Aorta (tissue), 5 donors: Measurements from ENCODE around the gene MT1HL1. TPM values are rescaled to one million over a fixed set of nuclear protein-coding genes. Genes with fewer than 3 reads are reported as not detected.

Source experiments
- ATAC-seq: fragments of 200-7000 bp; cut with Tn5 transposase; one replicate; pipeline ENCODE4 v1.9.1; 2022; ENCODE audit warnings: moderate library complexity; ENCODE audit not compliant: low FRiP score
- DNase-seq, 2 donors: peaks; one replicate each; pipeline ENCODE4 v3.0.0-alpha.2; 2020
- H3K27ac ChIP-seq, 2 donors: one replicate each; pipeline ENCODE4 v1.5.1; 2013; ENCODE audit warnings: low read length in 2 of 2, mild to moderate bottlenecking in 2 of 2, moderate library complexity in 2 of 2, control low read depth in 1 of 2, inconsistent platforms in 1 of 2, low read depth in 1 of 2
- H3K27me3 ChIP-seq, 2 donors: one replicate each; pipeline ENCODE4 v1.6.1; 2013; ENCODE audit warnings: control low read depth in 1 of 2, low read length in 1 of 2, mild to moderate bottlenecking in 1 of 2, moderate library complexity in 1 of 2; ENCODE audit not compliant: insufficient read depth in 2 of 2, control insufficient read depth in 1 of 2
- H3K36me3 ChIP-seq, 2 donors: one replicate each; pipeline ENCODE4 v1.6.1; 2013; ENCODE audit warnings: control low read depth in 1 of 2, low read length in 1 of 2, mild to moderate bottlenecking in 1 of 2; ENCODE audit not compliant: insufficient read depth in 2 of 2, control insufficient read depth in 1 of 2
- H3K4me1 ChIP-seq, 2 donors: one replicate each; pipeline ENCODE4 v1.6.1; 2013; ENCODE audit warnings: low read length in 2 of 2, control low read depth in 1 of 2, mild to moderate bottlenecking in 1 of 2, moderate library complexity in 1 of 2; ENCODE audit not compliant: insufficient read depth in 2 of 2, control insufficient read depth in 1 of 2
- H3K4me3 ChIP-seq, 2 donors: one replicate each; pipeline ENCODE4 v1.5.1; 2013; ENCODE audit warnings: low read length in 2 of 2, control low read depth in 1 of 2, mild to moderate bottlenecking in 1 of 2
- H3K9me3 ChIP-seq: one replicate; pipeline ENCODE4 v1.6.1; 2013; ENCODE audit warnings: mild to moderate bottlenecking, low read length; ENCODE audit not compliant: control insufficient read depth
- WGBS, 2 donors: extraction: QIAGEN DNeasy Blood & Tissue Kit; methylation state at CpG; one replicate each; pipeline ENCODE4 v1.1.7; 2013; 5-methylcytosine and 5-hydroxymethylcytosine counted together
- intact Hi-C, 2 donors: fragments of 100-400 bp; cut with DNase I; formaldehyde crosslinking; loops; one replicate each; pipeline versions ENCODE4 v1.14.2 to v1.15.0; 2022
- polyA plus RNA-seq, 2 donors: library from polyadenylated mRNA; stranded (reverse); fragments of 200-250 nt; gene quantifications; one replicate each; pipeline ENCODE4 v1.2.3, GENCODE V29; 2013
- total RNA-seq, 2 donors: library from RNA; stranded (reverse); fragmentation: NEBNext Ultra II Directional; extraction: Animal tissue kit (Norgen Biotek cat#: 25700); gene quantifications; one replicate each; pipeline ENCODE4 v1.2.1, GENCODE V29; 2021
- donor health status: healthy with polysubstance abuse.
- donor health status: Bipolar disorder and iron deficiency.
- donor health status: DM: no; HTN: no; CAD: no.
- donor health status: DM: no; HTN: no; CAD: no.
- donor health status: DM: yes; HTN: yes; CAD: no.

MT1HL1 gene
- total and polyA plus RNA-seq, 4 donors = not detected

DNA sequence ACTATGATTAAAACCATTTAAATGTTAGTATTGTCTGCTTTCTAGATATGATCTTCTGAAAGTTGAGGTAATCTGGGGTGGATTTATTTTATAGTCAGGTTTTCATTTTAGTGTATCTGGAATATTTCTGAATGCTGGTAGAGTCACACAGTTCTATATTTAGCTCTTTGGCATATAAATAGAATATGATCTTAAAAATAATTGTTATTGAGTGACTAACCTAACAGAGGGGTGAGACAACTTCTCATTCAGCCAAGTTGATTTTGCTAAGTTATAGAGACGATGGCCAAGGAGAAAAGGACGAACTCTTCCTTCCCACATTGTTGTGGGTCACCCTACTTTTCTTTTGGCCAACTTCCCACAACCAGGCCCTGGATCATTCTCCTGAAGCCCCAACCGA lies 7.2 kb upstream of the MT1HL1 start:
- H3K4me1 ChIP-seq = peaks cover 4 to 17% of the 10 kb centered on the region in 2 donors
- H3K4me3 ChIP-seq = no peak overlapping the region
- H3K27ac ChIP-seq = peak overlapping the region; percentile 97 to 100
- no peaks in the 10 kb centered on the region for H3K27me3 ChIP-seq
- WGBS, 2 donors = 7 to 9% methylated on average over 3 of the region's 3 CpGs
- no peaks in the 10 kb centered on the region for H3K36me3 ChIP-seq
- no peaks in the 10 kb centered on the region for H3K9me3 ChIP-seq
- DNase-seq = no peak
- intact Hi-C loops = no loop called here
- ATAC-seq = peak; percentile 51

DNA sequence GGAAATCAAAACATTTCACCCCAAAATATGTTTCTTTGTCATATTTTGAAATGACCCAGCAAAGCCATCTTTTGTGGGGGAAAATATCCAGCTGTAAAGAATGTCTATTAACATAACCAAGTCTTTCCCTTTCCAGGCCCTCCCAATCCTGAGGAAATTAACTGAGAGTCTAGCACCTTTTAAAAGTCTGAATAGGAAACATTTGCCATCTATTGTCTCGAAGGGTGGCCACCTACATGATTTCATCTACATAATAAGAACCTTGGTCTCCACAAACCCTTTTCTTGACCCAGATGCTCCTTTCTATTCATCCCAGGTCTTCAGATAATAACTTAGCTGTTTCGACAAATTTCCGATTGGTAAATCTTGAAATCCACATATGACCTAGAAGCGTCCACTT lies 5.4 kb upstream of the MT1HL1 start:
- Histone ChIP-seq H3K9me3 (no peaks in the 10 kb centered on the region), H3K36me3 (no peaks in the 10 kb centered on the region), H3K4me3 (no peak overlapping the region), H3K4me1 (peaks cover 4 to 17% of the 10 kb centered on the region in 2 donors), H3K27me3 (no peaks in the 10 kb centered on the region), H3K27ac (peak overlapping the region in 1 of 2 donors; percentile 99)
- 94 to 97% methylated on average over 4 of the region's 4 CpGs for WGBS, 2 donors
- ATAC-seq (no peak), DNase-seq (no peak)
- intact Hi-C loops = no loop called here

DNA sequence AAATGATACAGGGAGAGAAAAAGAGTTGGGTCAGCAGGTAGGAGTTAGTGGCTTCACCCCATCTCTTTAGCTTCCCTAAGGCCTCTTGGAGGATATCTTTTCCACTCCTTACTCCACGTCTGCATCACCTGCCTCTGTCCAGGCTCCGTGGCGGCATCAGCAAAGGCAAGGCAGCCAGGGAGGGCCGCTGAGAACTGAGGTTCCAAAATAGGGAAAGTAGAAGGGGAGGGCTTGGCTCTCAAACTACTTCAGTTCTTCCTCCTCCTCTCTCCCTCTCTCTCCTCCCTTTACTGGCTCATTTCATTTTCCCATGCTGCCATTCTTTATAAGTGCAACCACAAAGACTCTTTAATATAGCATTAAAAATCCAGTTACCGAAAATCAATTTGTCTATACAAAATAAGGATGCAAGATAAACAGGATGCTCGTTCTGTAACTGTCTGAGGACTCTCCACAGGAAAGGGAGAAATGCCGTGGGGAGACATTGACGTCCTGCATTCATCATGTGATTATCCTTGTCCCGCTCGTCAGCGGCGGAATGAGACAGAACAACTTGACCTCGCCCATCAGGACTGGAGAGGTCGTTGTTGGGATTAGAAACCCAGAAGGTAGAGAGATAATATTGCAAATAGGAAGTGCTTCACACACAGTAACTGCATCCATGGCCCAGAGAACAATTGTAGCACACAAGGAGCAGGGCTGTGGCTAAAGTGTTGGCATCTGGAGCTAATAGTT lies 3.1 kb upstream of the MT1HL1 start:
- intact Hi-C loops = no loop called here
- DNase-seq = no peak
- Histone ChIP-seq H3K4me3 (no peak overlapping the region), H3K27me3 (no peaks in the 10 kb centered on the region), H3K9me3 (no peaks in the 10 kb centered on the region), H3K4me1 (peaks cover 3 to 16% of the 10 kb centered on the region in 2 donors), H3K27ac (no peak overlapping the region), H3K36me3 (no peaks in the 10 kb centered on the region)
- no peak for ATAC-seq
- WGBS, 2 donors = 77 to 79% methylated on average over 14 of the region's 14 CpGs

DNA sequence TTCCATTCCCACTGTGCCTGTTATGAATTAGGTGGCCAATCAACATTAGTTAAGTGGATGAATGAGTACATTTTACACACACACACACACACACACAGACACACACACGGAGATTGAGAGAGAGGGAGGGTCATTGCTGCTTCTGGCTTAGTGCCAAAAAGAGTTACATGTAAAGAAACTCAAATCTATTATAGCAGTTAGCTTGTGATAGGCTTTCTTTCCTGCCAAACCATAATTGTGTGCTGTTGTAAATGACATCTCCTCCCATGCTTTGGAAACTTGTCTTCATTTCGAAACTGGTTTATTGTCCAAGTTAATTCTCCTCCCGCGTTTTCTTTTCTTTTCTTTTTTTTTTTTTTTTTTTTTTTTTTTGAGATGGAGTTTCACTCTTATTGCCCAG lies 1.4 kb upstream of the MT1HL1 start:
- Histone ChIP-seq H3K4me1 (peaks cover 0 to 7% of the 10 kb centered on the region in 2 donors), H3K27me3 (no peaks in the 10 kb centered on the region), H3K27ac (no peak overlapping the region), H3K36me3 (no peaks in the 10 kb centered on the region), H3K4me3 (no peak overlapping the region), H3K9me3 (no peaks in the 10 kb centered on the region)
- intact Hi-C loops = no loop called here
- 78 to 80% methylated on average over 4 of the region's 4 CpGs for WGBS, 2 donors
- DNase-seq (no peak), ATAC-seq (no peak)

DNA sequence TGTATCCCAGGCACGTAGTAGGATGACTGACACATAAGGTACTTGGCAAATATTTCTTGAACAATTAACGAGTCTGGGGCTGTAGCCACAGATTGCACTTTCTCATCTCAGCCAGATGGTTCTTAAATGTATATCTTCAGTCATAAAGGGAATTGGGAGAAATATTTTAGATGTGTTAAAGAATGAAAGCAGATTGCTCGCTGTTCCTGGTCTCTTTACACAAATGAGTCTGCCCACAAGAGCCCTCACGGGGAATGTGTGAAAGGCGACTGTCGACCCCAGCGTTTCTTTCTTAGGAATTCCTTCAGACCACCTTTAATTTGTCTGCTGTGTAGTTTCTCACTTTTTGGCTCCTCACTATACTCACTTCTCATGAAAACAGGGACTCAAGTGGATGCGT lies 725 bp downstream of the MT1HL1 start:
- DNase-seq = no peak

DNA sequence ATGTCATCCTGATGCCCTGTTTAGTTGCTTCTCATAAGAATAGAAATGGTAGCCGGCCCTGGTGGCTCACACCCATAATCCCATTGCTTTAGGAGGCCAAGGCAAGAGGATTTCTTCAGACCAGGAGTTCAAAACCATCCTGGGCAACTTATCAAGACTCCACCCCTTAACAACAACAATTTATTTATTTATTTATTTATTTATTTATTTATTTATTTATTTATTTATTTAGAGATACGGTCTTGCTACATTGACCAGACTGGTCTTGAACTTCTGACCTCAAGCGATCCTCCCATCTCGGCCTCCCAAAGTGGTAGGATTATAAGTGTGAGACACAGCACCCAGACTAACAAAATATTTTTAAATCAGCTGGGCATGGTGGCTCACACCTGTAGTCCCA lies 4.0 kb downstream of the MT1HL1 start:
- intact Hi-C loops = no loop called here
- no peak overlapping the region for H3K27ac ChIP-seq
- H3K4me3 ChIP-seq = no peak overlapping the region
- 95 to 96% methylated on average over 4 of the region's 4 CpGs for WGBS, 2 donors
- DNase-seq (no peak), ATAC-seq (no peak)
- no peaks in the 10 kb centered on the region for H3K9me3 ChIP-seq
- no peaks in the 10 kb centered on the region for H3K36me3 ChIP-seq
- H3K4me1 ChIP-seq = no peaks in the 10 kb centered on the region
- H3K27me3 ChIP-seq = no peaks in the 10 kb centered on the region

More for the DNA sequence above, 725 bp downstream of the MT1HL1 start:
- no peak for ATAC-seq
- H3K27ac ChIP-seq = no peak overlapping the region
- H3K4me3 ChIP-seq = no peak overlapping the region
- H3K9me3 ChIP-seq = no peaks in the 10 kb centered on the region
- no peaks in the 10 kb centered on the region for H3K27me3 ChIP-seq
- no peaks in the 10 kb centered on the region for H3K36me3 ChIP-seq
- 80 to 88% methylated on average over 8 of the region's 8 CpGs for WGBS, 2 donors
- H3K4me1 ChIP-seq = no peaks in the 10 kb centered on the region
- intact Hi-C loops = no loop called here

DNA sequence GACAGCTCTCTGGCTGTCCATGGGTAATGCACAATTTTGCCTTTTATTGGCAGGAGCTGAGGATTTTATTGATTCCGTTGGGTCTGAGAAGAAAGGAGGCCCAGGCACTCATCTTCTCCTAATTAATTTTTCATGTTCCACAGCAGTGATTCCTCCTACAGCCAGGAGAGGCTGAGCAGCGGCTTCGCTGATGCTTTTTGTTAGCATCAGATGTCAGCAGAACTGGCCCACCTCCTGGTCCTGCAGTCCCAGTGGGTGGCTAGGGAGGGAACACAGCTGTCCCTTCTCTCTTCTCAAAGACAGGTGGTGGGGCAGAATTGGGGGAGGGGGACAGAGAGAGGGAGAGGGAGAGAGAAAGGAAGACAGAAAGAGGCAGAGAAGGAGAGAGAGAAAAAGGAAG lies 5.7 kb downstream of the MT1HL1 start:
- Histone ChIP-seq H3K27ac (no peak overlapping the region), H3K36me3 (no peaks in the 10 kb centered on the region), H3K4me3 (no peak overlapping the region), H3K27me3 (no peaks in the 10 kb centered on the region), H3K4me1 (no peaks in the 10 kb centered on the region), H3K9me3 (no peaks in the 10 kb centered on the region)
- no peak for ATAC-seq
- DNase-seq = no peak
- 88 to 94% methylated on average over 3 of the region's 3 CpGs for WGBS, 2 donors
- intact Hi-C loops = no loop called here

DNA sequence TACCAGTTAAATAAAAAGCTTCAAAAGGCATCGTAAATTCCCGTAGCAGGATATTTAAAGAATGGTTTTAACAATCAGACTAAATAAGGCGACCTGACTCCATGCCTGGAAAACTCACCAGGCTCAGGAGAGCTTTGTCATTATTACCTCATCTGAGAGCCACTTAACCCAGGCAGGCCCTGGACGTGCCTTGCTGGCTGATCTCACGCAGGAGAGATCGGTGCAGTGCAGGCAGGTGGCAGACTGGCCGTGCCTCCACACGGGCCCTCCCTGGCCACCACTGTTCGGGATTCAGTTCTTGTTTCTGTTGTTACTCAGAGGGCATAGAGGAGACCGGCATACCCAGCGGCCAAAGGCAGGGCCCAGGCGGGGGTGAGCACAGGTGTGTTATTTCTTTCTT lies 6.4 kb downstream of the MT1HL1 start:
- Histone ChIP-seq H3K4me3 (no peak overlapping the region), H3K27ac (peak overlapping the region; percentile 16 to 88), H3K36me3 (no peaks in the 10 kb centered on the region), H3K4me1 (no peaks in the 10 kb centered on the region), H3K9me3 (no peaks in the 10 kb centered on the region), H3K27me3 (no peaks in the 10 kb centered on the region)
- WGBS, 2 donors = 31 to 39% methylated on average over 12 of the region's 12 CpGs
- DNase-seq = peak; percentile 51 to 85
- peak; percentile 75 for ATAC-seq
- intact Hi-C loops = no loop called here

DNA sequence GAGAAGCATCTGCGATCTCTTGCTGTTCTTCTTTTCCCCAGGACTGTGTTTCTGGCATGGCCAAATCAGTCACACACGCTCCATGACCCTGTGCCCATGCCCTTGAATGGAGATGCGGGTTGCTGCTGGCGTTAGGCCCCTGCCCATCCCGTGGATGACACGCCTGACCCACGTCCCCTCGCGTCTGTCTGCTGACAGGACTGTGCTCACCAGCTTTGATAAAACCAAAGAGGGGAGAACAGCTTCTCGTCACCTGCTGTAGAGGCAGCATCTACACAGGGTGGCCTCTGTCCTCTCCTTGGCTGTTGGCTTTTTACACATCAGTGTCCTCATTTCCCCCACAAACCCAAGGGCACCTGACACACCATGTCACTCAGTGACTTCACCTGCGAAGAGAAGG lies 6.9 kb downstream of the MT1HL1 start:
- peak; percentile 8 for ATAC-seq
- Histone ChIP-seq H3K9me3 (no peaks in the 10 kb centered on the region), H3K4me1 (no peaks in the 10 kb centered on the region), H3K4me3 (no peak overlapping the region), H3K36me3 (no peaks in the 10 kb centered on the region), H3K27ac (peak overlapping the region; percentile 43 to 88), H3K27me3 (no peaks in the 10 kb centered on the region)
- DNase-seq = no peak
- 91 to 92% methylated on average over 11 of the region's 11 CpGs for WGBS, 2 donors
- intact Hi-C loops = no loop called here
